Activated B cell treated with CpG ODN at 0.5 μM for 24 hours (primary cell): ENCODE data around the gene TAF1A. TPM values are rescaled to one million over a fixed set of nuclear protein-coding genes. Genes with fewer than 3 reads are reported as not detected.

Experiments used
- ATAC-seq: fragments of 200-7000 bp; cut with Tn5 transposase; one replicate; pipeline ENCODE4 v1.10.0; 2021; ENCODE audit warnings: low read depth, mild to moderate bottlenecking, moderate library complexity
- CTCF ChIA-PET: fragments of 350-600 bp; sonication (Branson Sonifier 250); formaldehyde crosslinking; loops from one replicate; lab custom pipeline; 2021; ENCODE audit warnings: antibody characterized with exemption; lab: Charles Lee
- POLR2A ChIA-PET: fragments of 350-600 bp; sonication (Branson Sonifier 250); formaldehyde crosslinking; loops from one replicate; lab custom pipeline; 2021; ENCODE audit warnings: antibody characterized with exemption; lab: Charles Lee
- DNase-seq: peaks from one replicate; pipeline ENCODE4 v3.0.0; 2022
- H3K27ac Mint-ChIP-seq: one replicate; pipeline ENCODE4 v1.8.0; 2020; ENCODE audit warnings: mixed read lengths
- H3K27me3 Mint-ChIP-seq: one replicate; pipeline ENCODE4 v1.8.0; 2021; ENCODE audit warnings: mixed read lengths
- H3K36me3 Mint-ChIP-seq: one replicate; pipeline ENCODE4 v1.8.0; 2021; ENCODE audit warnings: low read depth, mixed read lengths
- H3K4me1 Mint-ChIP-seq: one replicate; pipeline ENCODE4 v1.8.0; 2021; ENCODE audit warnings: mixed read lengths
- H3K4me3 Mint-ChIP-seq: one replicate; pipeline ENCODE4 v1.8.0; 2020; ENCODE audit warnings: mild to moderate bottlenecking, mixed read lengths
- H3K9me3 Mint-ChIP-seq: one replicate; pipeline ENCODE4 v1.8.0; 2020; ENCODE audit warnings: mixed read lengths
- CTCF ChIP-seq: fragments of 200-600 bp; IDR thresholded peaks from one replicate; pipeline ENCODE4 v1.8.0; 2022; ENCODE audit warnings: antibody characterized with exemption, mild to moderate bottlenecking
- intact Hi-C: fragments of 100-400 bp; cut with micrococcal nuclease; formaldehyde crosslinking; loops from one replicate; pipeline ENCODE4 v1.15.1; 2024
- total RNA-seq: library from RNA; stranded (reverse); gene quantifications from 2 replicates; pipeline ENCODE4 v1.2.3, GENCODE V29; 2022

Gene TAF1A
- total RNA-seq: 15.2 and 19.1 TPM in 2 replicates

- DNase-seq: peak; percentile 67
- Mint-ChIP-seq H3K4me1 (peaks cover 57% of the 10 kb centered on the region), H3K36me3 (peaks cover 38% of the 10 kb centered on the region), H3K27me3 (no peaks in the 10 kb centered on the region), H3K9me3 (no peaks in the 10 kb centered on the region), H3K27ac (peak within 1 kb of the TSS; percentile 99), H3K4me3 (peak within 1 kb of the TSS; percentile 99)
- ChIA-PET POLR2A (interaction anchor here (0.5 to 2.3 kb wide), 10 partner anchors 9 to 252 kb away, joined by 3 to 25 read pairs (median 5); partner anchors contain the start of genes FAM177B and MIA3), CTCF (interaction anchor here (1.2 to 2.2 kb wide), 2 partner anchors 9 to 45 kb away, joined by 3 to 9 read pairs; no protein-coding TSS in a partner anchor)
- intact Hi-C loops: loop anchor here (1.0 kb wide), 4 partner anchors 28 to 124 kb away; no protein-coding TSS in a partner anchor
- TF ChIP-seq CTCF: no peak
- peak; percentile 98 for ATAC-seq
These were observed at the start of gene TAF1A for GRCh38 chr1:222589462-222590302. Gene TAF1A, minus strand, starts transcription at chr1:222589933.

- POLR2A ChIA-PET: interaction anchor here (0.7 to 1.3 kb wide), 6 partner anchors 9 to 171 kb away, joined by 3 to 15 read pairs (median 6); partner anchors contain the start of gene TAF1A
- Mint-ChIP-seq H3K4me3 (no peak overlapping the region), H3K9me3 (no peaks in the 10 kb centered on the region), H3K27me3 (no peaks in the 10 kb centered on the region), H3K4me1 (peaks cover 17% of the 10 kb centered on the region), H3K27ac (no peak overlapping the region), H3K36me3 (peaks cover 67% of the 10 kb centered on the region)
- intact Hi-C loops: loop anchor here (1.0 to 10.0 kb wide), 5 partner anchors 14 to 540 kb away; no protein-coding TSS in a partner anchor
- ATAC-seq (peak; percentile 85), DNase-seq (no peak)
- CTCF ChIA-PET: interaction anchor here (0.8 to 5.7 kb wide), 26 partner anchors 9 to 1157 kb away, joined by 3 to 69 read pairs (median 5); partner anchors contain the start of gene TAF1A
- TF ChIP-seq CTCF: no peak
These were observed 44.7 kb upstream of the TAF1A start for GRCh38 chr1:222634180-222635013.

- H3K27me3 Mint-ChIP-seq: no peaks in the 10 kb centered on the region
- H3K36me3 Mint-ChIP-seq: peaks cover 71% of the 10 kb centered on the region
- POLR2A ChIA-PET: interaction anchor here (0.6 to 1.1 kb wide), 2 partner anchors 168 to 678 kb away, joined by 3 read pairs; no protein-coding TSS in a partner anchor
- ATAC-seq (no peak), DNase-seq (no peak)
- H3K4me3 Mint-ChIP-seq: no peak overlapping the region
- no peak overlapping the region for H3K27ac Mint-ChIP-seq
- TF ChIP-seq CTCF: no peak
- CTCF ChIA-PET: interaction anchor here (2.0 to 5.7 kb wide), 2 partner anchors 8 to 168 kb away, joined by 11 to 69 read pairs; no protein-coding TSS in a partner anchor
- no peaks in the 10 kb centered on the region for H3K9me3 Mint-ChIP-seq
- H3K4me1 Mint-ChIP-seq: peaks cover 17% of the 10 kb centered on the region
- intact Hi-C loops: loop anchor here (10.0 kb wide), 1 partner anchor 538 kb away; no protein-coding TSS in a partner anchor
These were observed 43.0 kb upstream of the TAF1A start for GRCh38 chr1:222632749-222633148.

GRCh38 chr1:222631611-222632208, 42.0 kb upstream of the TAF1A start:
- DNase-seq: no peak
- ChIA-PET POLR2A (no interaction called here), CTCF (interaction anchor here (5.7 kb wide), 1 partner anchor 167 kb away, joined by 69 read pairs; no protein-coding TSS in a partner anchor)
- no peak overlapping the region for H3K27ac Mint-ChIP-seq
- no peak for ATAC-seq
- H3K36me3 Mint-ChIP-seq: peaks cover 75% of the 10 kb centered on the region
- no peak for TF ChIP-seq CTCF
- no peaks in the 10 kb centered on the region for H3K9me3 Mint-ChIP-seq
- H3K27me3 Mint-ChIP-seq: no peaks in the 10 kb centered on the region
- peaks cover 17% of the 10 kb centered on the region for H3K4me1 Mint-ChIP-seq
- H3K4me3 Mint-ChIP-seq: no peak overlapping the region
- intact Hi-C loops: loop anchor here (10.0 kb wide), 1 partner anchor 537 kb away; no protein-coding TSS in a partner anchor
